Endothelial cell of umbilical vein (primary cell): Measurements from ENCODE around the gene ROPN1. TPM values are rescaled to one million over a fixed set of nuclear protein-coding genes. Genes with fewer than 3 reads are reported as not detected.

Experiments used
- BruUV-seq: library from RNA; stranded (reverse); fragments of 400-500 nt; replicated peaks from 2 replicates; lab custom pipeline; 2021; lab: Mats Ljungman, UMichigan
- CTCF ChIA-PET: fragments of 300-600, 350-600 bp; sonication (Branson Sonifier 250); formaldehyde crosslinking; loops from one replicate; lab custom pipeline; 2021; ENCODE audit warnings: antibody characterized with exemption, inconsistent platforms; lab: Charles Lee
- POLR2A ChIA-PET: fragments of 300-600, 350-600 bp; sonication (Branson Sonifier 250); formaldehyde crosslinking; loops from one replicate; lab custom pipeline; 2021; ENCODE audit warnings: antibody characterized with exemption, inconsistent platforms; lab: Charles Lee
- DNase-seq: peaks from one replicate; pipeline ENCODE4 v3.0.0-alpha.2; 2011; ENCODE audit warnings: low read depth, low spot score
- FAIRE-seq: peaks from 2 replicates; lab custom pipeline; 2011; peaks lifted over from hg19 to GRCh38; lab: Jason Lieb, UNC
- H2AFZ ChIP-seq: 2 replicates; pipeline ENCODE4 v1.6.0; 2012; ENCODE audit warnings: low read depth, low read length, control low read depth, inconsistent platforms
- H3K27ac ChIP-seq: 2 replicates; pipeline ENCODE4 v1.5.1; 2011; ENCODE audit warnings: low read depth, mild to moderate bottlenecking, control low read depth, low read length, moderate library complexity; ENCODE audit not compliant: insufficient read depth
- H3K27me3 ChIP-seq, 2 experiments: 2 replicates each; pipeline versions ENCODE4 v1.6.0 to v1.6.1; 2011; ENCODE audit warnings: low read length in 2 of 2, mixed read lengths in 1 of 2; ENCODE audit not compliant: control insufficient read depth in 2 of 2, insufficient read depth in 2 of 2
- H3K36me3 ChIP-seq, 2 experiments: 2 replicates in 1 of 2; 3 replicates in 1 of 2; pipeline ENCODE4 v1.5.1; 2011; ENCODE audit warnings: low read length in 2 of 2, mild to moderate bottlenecking in 1 of 2, moderate library complexity in 1 of 2; ENCODE audit not compliant: control insufficient read depth in 2 of 2, insufficient read depth in 2 of 2; ENCODE audit errors: extremely low read depth in 1 of 2
- H3K4me1 ChIP-seq: 3 replicates; pipeline ENCODE4 v1.5.1; 2011; ENCODE audit warnings: mild to moderate bottlenecking, low read length; ENCODE audit not compliant: control insufficient read depth, insufficient read depth; ENCODE audit errors: extremely low read depth
- H3K4me2 ChIP-seq: 2 replicates; pipeline ENCODE4 v1.6.1; 2011; ENCODE audit warnings: low read length, control low read depth, mixed read lengths; ENCODE audit not compliant: insufficient read depth
- H3K4me3 ChIP-seq, 3 experiments: fragments of 200-600 bp in 1 of 3; sonication (generic), shearing (Covaris generic) in 1 of 3; replicated peaks in 1 of 3; 2 replicates each; pipeline ENCODE4 v1.5.1; 2011 to 2016; ENCODE audit warnings: control low read depth in 3 of 3, low read length in 3 of 3, mild to moderate bottlenecking in 2 of 3, inconsistent platforms in 1 of 3, low read depth in 1 of 3, moderate library complexity in 1 of 3; ENCODE audit not compliant: insufficient read depth in 1 of 3
- H3K79me2 ChIP-seq: 2 replicates; pipeline ENCODE4 v1.6.0; 2012; ENCODE audit warnings: low read length, inconsistent platforms; ENCODE audit not compliant: control insufficient read depth, insufficient read depth
- H3K9ac ChIP-seq: replicated peaks from 2 replicates; pipeline ENCODE3; 2011; ENCODE audit warnings: low read length, control low read depth; ENCODE audit not compliant: insufficient read depth; ENCODE audit errors: extremely low read depth
- H3K9me1 ChIP-seq: replicated peaks from 3 replicates; pipeline ENCODE4 v1.6.0; 2011; ENCODE audit warnings: mild to moderate bottlenecking, low read length; ENCODE audit not compliant: control insufficient read depth, insufficient read depth; ENCODE audit errors: extremely low read depth
- H3K9me3 ChIP-seq: replicated peaks from 2 replicates; pipeline ENCODE4 v1.5.1; 2012; ENCODE audit warnings: low read length, inconsistent platforms; ENCODE audit not compliant: control insufficient read depth, insufficient read depth
- H4K20me1 ChIP-seq: replicated peaks from 2 replicates; pipeline ENCODE3; 2011; ENCODE audit warnings: mild to moderate bottlenecking, low read length; ENCODE audit not compliant: control insufficient read depth, insufficient read depth; ENCODE audit errors: extremely low read depth
- GATA2 ChIP-seq: IDR thresholded peaks from 2 replicates; pipeline ENCODE4 v1.7.0; 2011; ENCODE audit warnings: low read depth, mild to moderate bottlenecking, moderate library complexity, mixed read lengths, low read length; ENCODE audit not compliant: insufficient read length, insufficient read depth
- MYC ChIP-seq: IDR thresholded peaks from one replicate; pipeline ENCODE4 v1.6.1; 2011; ENCODE audit warnings: mild to moderate bottlenecking, low read depth, low read length
- dilution Hi-C: fragments of 300-500 bp; cut with MboI; formaldehyde crosslinking; loops from one replicate; pipeline ENCODE4 v1.15.0; 2019; ENCODE audit warnings: low sequenced_read_pairs; ENCODE audit not compliant: extremely low pct_ligation_motif_present
- intact Hi-C: fragments of 100-400 bp; cut with micrococcal nuclease; formaldehyde crosslinking; loops from one replicate; pipeline ENCODE4 v1.10.0; 2022
- polyA plus RNA-seq, 4 experiments: library from polyadenylated mRNA; depleted of rRNA in 3 of 4; stranded (reverse) in 3 of 4; unstranded in 1 of 4; fragments of >200 nt; gene quantifications; 2 replicates each; pipeline versions ENCODE4 v1.2.1 to v1.2.3, GENCODE V29; 2011 to 2012; ENCODE audit warnings: missing spikeins in 1 of 4
- total RNA-seq: library from RNA; stranded (reverse); gene quantifications from 2 replicates; pipeline ENCODE4 v1.2.3, GENCODE V29; 2021
- TF ChIP-seq, protein P1 (sequence below): IDR thresholded peaks from 2 replicates; pipeline ENCODE4 v1.6.1; 2011; ENCODE audit not compliant: insufficient read depth, insufficient read length

Gene ROPN1
- total and polyA plus RNA-seq, 2 donors (not counting 3 experiments of a cell fraction or from before 2014, with no cell fraction given) = not detected

DNA sequence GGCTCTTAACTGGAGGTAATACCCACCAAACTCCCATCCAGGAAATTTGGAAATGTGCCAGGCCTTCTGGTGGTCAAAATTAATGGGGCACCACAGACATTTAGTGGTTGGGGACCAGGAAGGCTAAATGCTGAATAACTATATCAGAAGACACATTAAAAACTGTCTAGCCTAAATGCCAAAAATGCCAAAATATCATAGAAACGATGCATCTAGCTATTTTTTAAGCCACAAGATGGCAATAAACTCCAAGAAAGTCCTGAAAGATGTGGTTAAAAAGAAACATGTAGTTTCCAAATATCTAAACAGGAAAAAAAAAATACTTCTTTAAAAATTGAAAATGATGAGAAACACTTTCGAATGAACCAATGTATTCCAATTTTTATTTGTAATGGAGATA, 50.8 kb downstream of the ROPN1 start:
- no peak overlapping the region for H3K4me2 ChIP-seq
- H4K20me1 ChIP-seq = no peaks in the 10 kb centered on the region
- H3K36me3 ChIP-seq = peaks cover 4 to 7% of the 10 kb centered on the region in 2 experiments
- no peak overlapping the region for H3K9ac ChIP-seq
- intact Hi-C loops = no loop called here
- no peaks in the 10 kb centered on the region for H3K4me1 ChIP-seq
- H3K27ac ChIP-seq = no peak overlapping the region
- no peaks in the 10 kb centered on the region for H3K9me3 ChIP-seq
- dilution Hi-C loops = no loop called here
- H3K79me2 ChIP-seq = no peaks in the 10 kb centered on the region
- no TSS peak for BruUV-seq
- H3K9me1 ChIP-seq = no peaks in the 10 kb centered on the region
- H3K4me3 ChIP-seq = no peak overlapping the region
- no peak for FAIRE-seq
- TF ChIP-seq, protein P1, sequence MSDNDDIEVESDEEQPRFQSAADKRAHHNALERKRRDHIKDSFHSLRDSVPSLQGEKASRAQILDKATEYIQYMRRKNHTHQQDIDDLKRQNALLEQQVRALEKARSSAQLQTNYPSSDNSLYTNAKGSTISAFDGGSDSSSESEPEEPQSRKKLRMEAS = no peak
- no peak for TF ChIP-seq MYC
- no peak for DNase-seq
- H2AFZ ChIP-seq = no peak overlapping the region
- ChIA-PET POLR2A (no interaction called here), CTCF (interaction anchor here (0.7 to 2.5 kb wide), 14 partner anchors 10 to 618 kb away, joined by 3 to 12 read pairs (median 4); partner anchors contain the start of gene CCDC14)
- no peaks in the 10 kb centered on the region for H3K27me3 ChIP-seq

DNA sequence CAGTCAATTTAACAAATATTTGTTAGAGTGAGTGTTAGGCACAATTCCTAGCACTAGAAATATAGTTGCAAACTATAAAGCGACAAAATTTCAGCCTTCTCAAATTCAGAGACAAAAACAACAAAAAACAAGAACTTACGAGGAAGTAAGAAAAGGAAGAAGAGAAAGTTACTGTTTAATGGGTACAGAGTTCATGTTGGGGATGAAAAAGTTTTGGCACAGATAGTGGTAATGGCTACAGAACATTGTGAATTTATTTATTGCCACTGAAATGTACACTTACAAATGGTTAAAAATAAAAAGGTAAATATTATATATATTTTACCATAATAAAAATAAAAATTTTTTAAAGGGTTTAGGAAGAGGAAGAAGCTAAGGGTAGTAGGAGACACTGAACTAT, 52.2 kb downstream of the ROPN1 start:
- H3K79me2 ChIP-seq = no peaks in the 10 kb centered on the region
- no peak overlapping the region for H3K27ac ChIP-seq
- H3K9me1 ChIP-seq = no peaks in the 10 kb centered on the region
- no peak overlapping the region for H3K9ac ChIP-seq
- H3K4me1 ChIP-seq = no peaks in the 10 kb centered on the region
- H3K4me3 ChIP-seq = no peak overlapping the region
- H3K4me2 ChIP-seq = no peak overlapping the region
- H3K27me3 ChIP-seq = no peaks in the 10 kb centered on the region
- no peak overlapping the region for H2AFZ ChIP-seq
- ChIA-PET CTCF (interaction anchor here (1.2 to 2.5 kb wide), 2 partner anchors 140 to 342 kb away, joined by 3 to 10 read pairs; no protein-coding TSS in a partner anchor), POLR2A (no interaction called here)
- H3K36me3 ChIP-seq = peaks cover 4 to 7% of the 10 kb centered on the region in 2 experiments
- dilution Hi-C loops (no loop called here), intact Hi-C loops (no loop called here)
- FAIRE-seq (no peak), DNase-seq (no peak)
- no peaks in the 10 kb centered on the region for H3K9me3 ChIP-seq
- no peaks in the 10 kb centered on the region for H4K20me1 ChIP-seq
- TF ChIP-seq GATA2 = no peak
- no TSS peak for BruUV-seq
